ENCODE results near the gene LONRF2. TPM values are rescaled to one million over a fixed set of nuclear protein-coding genes. Genes with fewer than 3 reads are reported as not detected.

LONRF2 gene
- total RNA-seq, 4 donors from 2014 or later = 2.3 to 4.8 (median 2.6) TPM

GRCh38 chr2:100281521-100282438 is 40.5 kb downstream of the LONRF2 start:
- Histone ChIP-seq H3K4me3 (no peak overlapping the region), H3K4me1 (no peaks in the 10 kb centered on the region), H3K9me3 (no peaks in the 10 kb centered on the region), H3K27ac (no peak overlapping the region), H3K27me3 (no peaks in the 10 kb centered on the region), H3K36me3 (no peaks in the 10 kb centered on the region)
- 59 to 69% methylated on average over 16 of the region's 16 CpGs for WGBS, 2 donors (ENCODE audit: low coverage in 1 of 2)
- intact Hi-C loops (cut with DNase I; ENCODE audit: low total_unique reads) = no loop called here
- DNase-seq = no peak
- in situ Hi-C loops (cut with MboI; ENCODE audit: low pct_ligation_motif_present in 1 of 4, low pct_unique_long_range_greater_than_20kb in 1 of 4, low sequenced_read_pairs in 3 of 4) = no loop called here
- TF ChIP-seq CTCF (IDR thresholded peaks at IDR 0.05) = no peak
- TF ChIP-seq POLR2A (IDR thresholded peaks at IDR 0.05) = no peak
- TF ChIP-seq EP300 (IDR thresholded peaks at IDR 0.05; ENCODE audit: low read depth) = no peak
- TF ChIP-seq POLR2AphosphoS5 (IDR thresholded peaks at IDR 0.05) = no peak

- in situ Hi-C loops (cut with MboI; ENCODE audit: low pct_ligation_motif_present in 1 of 4, low pct_unique_long_range_greater_than_20kb in 1 of 4, low sequenced_read_pairs in 3 of 4) = no loop called here
- H3K27ac ChIP-seq = no peak overlapping the region
Measured at GRCh38 chr2:100279586-100280534, 42.4 kb downstream of the LONRF2 start.

GRCh38 chr2:100278986-100279385 is 43.3 kb downstream of the LONRF2 start:
- WGBS, 2 donors (ENCODE audit: low coverage in 1 of 2) = 73 to 83% methylated on average over 4 to 11 of the region's 11 CpGs
- Histone ChIP-seq H3K9me3 (no peaks in the 10 kb centered on the region), H3K4me1 (no peaks in the 10 kb centered on the region), H3K27me3 (no peaks in the 10 kb centered on the region), H3K27ac (no peak overlapping the region), H3K4me3 (no peak overlapping the region), H3K36me3 (no peaks in the 10 kb centered on the region)
- no peak for DNase-seq
- no peak for TF ChIP-seq CTCF (IDR thresholded peaks at IDR 0.05)
- TF ChIP-seq EP300 (IDR thresholded peaks at IDR 0.05; ENCODE audit: low read depth) = no peak
- TF ChIP-seq POLR2AphosphoS5 (IDR thresholded peaks at IDR 0.05) = no peak
- TF ChIP-seq POLR2A (IDR thresholded peaks at IDR 0.05) = no peak
- intact Hi-C loops (cut with DNase I; ENCODE audit: low total_unique reads) (no loop called here), in situ Hi-C loops (cut with MboI; ENCODE audit: low pct_ligation_motif_present in 1 of 4, low pct_unique_long_range_greater_than_20kb in 1 of 4, low sequenced_read_pairs in 3 of 4) (no loop called here)

More at GRCh38 chr2:100279586-100280534, 42.4 kb downstream of the LONRF2 start:
- H3K4me1 ChIP-seq = no peaks in the 10 kb centered on the region
- DNase-seq = no peak
- no peaks in the 10 kb centered on the region for H3K27me3 ChIP-seq
- 79% methylated on average over 5 to 17 of the region's 17 CpGs for WGBS, 2 donors (ENCODE audit: low coverage in 1 of 2)
- no peak for TF ChIP-seq EP300 (IDR thresholded peaks at IDR 0.05; ENCODE audit: low read depth)
- no peaks in the 10 kb centered on the region for H3K9me3 ChIP-seq
- no peak overlapping the region for H3K4me3 ChIP-seq
- no peaks in the 10 kb centered on the region for H3K36me3 ChIP-seq
- intact Hi-C loops (cut with DNase I; ENCODE audit: low total_unique reads) = no loop called here

- Histone ChIP-seq H3K27ac (no peak overlapping the region), H3K4me1 (no peaks in the 10 kb centered on the region), H3K9me3 (no peaks in the 10 kb centered on the region), H3K4me3 (no peak overlapping the region), H3K36me3 (no peaks in the 10 kb centered on the region), H3K27me3 (no peaks in the 10 kb centered on the region)
- no peak for DNase-seq
- intact Hi-C loops (cut with DNase I; ENCODE audit: low total_unique reads) (no loop called here), in situ Hi-C loops (cut with MboI; ENCODE audit: low pct_ligation_motif_present in 1 of 4, low pct_unique_long_range_greater_than_20kb in 1 of 4, low sequenced_read_pairs in 3 of 4) (no loop called here)
- TF ChIP-seq POLR2AphosphoS5 (IDR thresholded peaks at IDR 0.05) (no peak), CTCF (IDR thresholded peaks at IDR 0.05) (no peak), EP300 (IDR thresholded peaks at IDR 0.05; ENCODE audit: low read depth) (no peak), POLR2A (IDR thresholded peaks at IDR 0.05) (no peak)
- 88% methylated on average over 12 of the region's 12 CpGs; no CpG with 5 or more reads in 1 of the 2 donors for whole genome bisulfite sequencing, 2 donors (ENCODE audit: low coverage in 1 of 2)
Measured at GRCh38 chr2:100278501-100278900, 43.8 kb downstream of the LONRF2 start.

All from transverse colon (tissue), 4 donors.